Measurements from ENCODE around the gene TRIM65.

DNA sequence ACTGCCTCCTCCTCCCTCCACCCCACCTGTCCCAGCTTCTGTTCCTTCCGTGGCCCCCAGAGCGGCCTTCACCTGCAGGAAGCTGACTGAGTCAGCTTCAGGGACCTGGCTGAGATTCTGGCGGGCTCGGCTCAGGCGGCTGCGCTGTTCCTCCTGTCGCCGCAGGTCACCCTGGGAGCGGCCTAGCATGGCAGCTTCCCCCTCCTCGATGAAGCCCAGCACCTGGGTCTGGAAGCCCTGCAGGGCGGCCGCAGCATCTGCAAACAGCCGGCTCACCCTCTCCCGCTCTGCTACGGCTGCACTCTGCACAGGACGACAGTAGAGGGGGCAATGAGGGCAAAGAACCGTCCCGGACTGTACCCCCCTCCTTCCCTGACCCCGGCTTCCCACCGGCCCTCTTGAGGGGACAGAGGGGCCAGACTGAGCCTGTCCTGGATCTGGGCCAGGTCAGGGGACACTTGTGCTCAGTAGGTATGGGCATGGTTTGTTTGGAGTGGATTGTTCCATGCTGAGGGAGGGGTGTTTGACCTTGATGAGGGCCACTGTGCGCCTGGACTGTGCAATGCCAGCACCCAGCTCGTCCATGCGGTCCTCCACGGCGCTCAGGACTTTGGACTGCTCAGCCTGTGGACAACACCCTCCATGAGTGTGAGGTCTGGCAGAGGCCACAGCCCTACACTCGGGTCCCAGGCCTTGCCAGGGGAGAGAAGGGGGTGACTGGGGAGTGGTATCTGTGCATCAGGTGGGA is 20.4 kb downstream of the TRIM65 start:
- TF ChIP-seq, protein P1, sequence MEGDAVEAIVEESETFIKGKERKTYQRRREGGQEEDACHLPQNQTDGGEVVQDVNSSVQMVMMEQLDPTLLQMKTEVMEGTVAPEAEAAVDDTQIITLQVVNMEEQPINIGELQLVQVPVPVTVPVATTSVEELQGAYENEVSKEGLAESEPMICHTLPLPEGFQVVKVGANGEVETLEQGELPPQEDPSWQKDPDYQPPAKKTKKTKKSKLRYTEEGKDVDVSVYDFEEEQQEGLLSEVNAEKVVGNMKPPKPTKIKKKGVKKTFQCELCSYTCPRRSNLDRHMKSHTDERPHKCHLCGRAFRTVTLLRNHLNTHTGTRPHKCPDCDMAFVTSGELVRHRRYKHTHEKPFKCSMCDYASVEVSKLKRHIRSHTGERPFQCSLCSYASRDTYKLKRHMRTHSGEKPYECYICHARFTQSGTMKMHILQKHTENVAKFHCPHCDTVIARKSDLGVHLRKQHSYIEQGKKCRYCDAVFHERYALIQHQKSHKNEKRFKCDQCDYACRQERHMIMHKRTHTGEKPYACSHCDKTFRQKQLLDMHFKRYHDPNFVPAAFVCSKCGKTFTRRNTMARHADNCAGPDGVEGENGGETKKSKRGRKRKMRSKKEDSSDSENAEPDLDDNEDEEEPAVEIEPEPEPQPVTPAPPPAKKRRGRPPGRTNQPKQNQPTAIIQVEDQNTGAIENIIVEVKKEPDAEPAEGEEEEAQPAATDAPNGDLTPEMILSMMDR (IDR thresholded peaks at IDR 0.05; ENCODE audit: low read length), result peak; percentile 50
- TF ChIP-seq EZH2 (optimal IDR thresholded peaks at IDR 0.05; ENCODE audit: low read depth, low read length), result no peak
